HL-60 (cell line): ENCODE measurements around the gene OTOP3.
A peak's percentile ranks its signal among the peaks of the same experiment; 100 is the strongest.

Experiments used
- DNase-seq, 2 experiments: peaks; one replicate each; pipeline ENCODE4 v3.0.0-alpha.2; 2010 to 2020; ENCODE audit warnings: low read depth in 1 of 2, low spot score in 1 of 2
- H3K27ac ChIP-seq: fragments of 250-450 bp; sonication (Bioruptor Pico); replicated peaks from 2 replicates; pipeline ENCODE4 v1.5.1; 2020; ENCODE audit warnings: mild to moderate bottlenecking, moderate library complexity
- H3K27me3 ChIP-seq: fragments of 250-450 bp; sonication (Bioruptor Pico); 2 replicates; pipeline ENCODE4 v1.5.1; 2021; ENCODE audit warnings: mild to moderate bottlenecking, moderate library complexity; ENCODE audit not compliant: insufficient read depth, poor library complexity, severe bottlenecking
- H3K4me3 ChIP-seq: replicated peaks from 2 replicates; pipeline ENCODE4 v1.5.1; 2011; ENCODE audit warnings: mild to moderate bottlenecking, control low read depth, low read length; ENCODE audit not compliant: insufficient read depth
- CTCF ChIP-seq: IDR thresholded peaks from one replicate; pipeline ENCODE4 v1.5.1; 2011; ENCODE audit warnings: low read length, control low read depth, inconsistent platforms; ENCODE audit not compliant: insufficient read depth
- GABPA ChIP-seq: IDR thresholded peaks from 2 replicates; pipeline ENCODE4 v1.6.1; 2012; ENCODE audit warnings: low read depth
- POLR2AphosphoS5 ChIP-seq: IDR thresholded peaks from 2 replicates; pipeline ENCODE4 v1.6.1; 2012; ENCODE audit warnings: low read depth
- SPI1 ChIP-seq: IDR thresholded peaks from 2 replicates; pipeline ENCODE4 v1.6.1; 2012; ENCODE audit warnings: low read depth, mild to moderate bottlenecking, borderline replicate concordance
- TF ChIP-seq, protein P1 (sequence below): IDR thresholded peaks from 2 replicates; pipeline ENCODE4 v1.6.1; 2012; ENCODE audit warnings: low read depth; ENCODE audit not compliant: insufficient replicate concordance

Gene OTOP3

DNA sequence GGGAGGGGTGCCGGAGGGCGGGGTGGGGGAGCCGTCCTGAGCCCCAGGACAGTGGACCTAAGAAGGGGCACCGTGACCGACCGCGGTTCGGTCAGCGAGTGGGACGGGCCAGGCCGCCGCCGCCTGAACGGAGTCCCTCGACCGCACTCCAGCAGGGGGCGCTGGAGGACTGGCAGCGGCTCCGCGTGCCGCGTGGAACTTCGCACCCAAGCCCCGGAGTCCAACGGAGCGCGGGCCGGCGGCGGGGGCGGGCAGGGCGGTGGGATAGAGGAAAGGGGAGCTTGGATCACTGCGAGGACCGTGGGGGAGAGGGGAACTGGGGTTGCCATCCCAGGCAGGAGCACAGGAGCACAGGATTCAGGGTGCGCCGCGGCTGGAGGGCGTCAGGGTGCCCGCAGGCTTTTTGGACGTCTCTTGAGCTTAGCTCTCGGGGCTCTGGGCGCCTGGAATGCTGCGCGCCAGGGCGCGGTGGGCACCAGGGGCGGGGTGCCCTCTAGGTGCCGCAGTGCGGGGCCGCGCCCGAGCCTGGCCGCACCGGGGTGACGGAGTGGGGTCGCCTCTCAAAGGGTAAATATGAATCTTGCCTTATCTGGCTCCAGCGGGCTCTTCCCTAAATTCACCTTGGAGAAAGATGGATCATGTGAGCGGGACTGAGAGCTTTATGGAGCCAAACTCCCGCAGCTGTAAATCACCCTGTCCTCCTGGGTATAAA is 12.0 kb upstream of the OTOP3 start:
- peak; percentile 52 to 55 for DNase-seq
- H3K4me3 ChIP-seq, result peak overlapping the region; percentile 11; the same call in 1 of the 2 replicates
- H3K27ac ChIP-seq, result no peak overlapping the region
- TF ChIP-seq, protein P1, sequence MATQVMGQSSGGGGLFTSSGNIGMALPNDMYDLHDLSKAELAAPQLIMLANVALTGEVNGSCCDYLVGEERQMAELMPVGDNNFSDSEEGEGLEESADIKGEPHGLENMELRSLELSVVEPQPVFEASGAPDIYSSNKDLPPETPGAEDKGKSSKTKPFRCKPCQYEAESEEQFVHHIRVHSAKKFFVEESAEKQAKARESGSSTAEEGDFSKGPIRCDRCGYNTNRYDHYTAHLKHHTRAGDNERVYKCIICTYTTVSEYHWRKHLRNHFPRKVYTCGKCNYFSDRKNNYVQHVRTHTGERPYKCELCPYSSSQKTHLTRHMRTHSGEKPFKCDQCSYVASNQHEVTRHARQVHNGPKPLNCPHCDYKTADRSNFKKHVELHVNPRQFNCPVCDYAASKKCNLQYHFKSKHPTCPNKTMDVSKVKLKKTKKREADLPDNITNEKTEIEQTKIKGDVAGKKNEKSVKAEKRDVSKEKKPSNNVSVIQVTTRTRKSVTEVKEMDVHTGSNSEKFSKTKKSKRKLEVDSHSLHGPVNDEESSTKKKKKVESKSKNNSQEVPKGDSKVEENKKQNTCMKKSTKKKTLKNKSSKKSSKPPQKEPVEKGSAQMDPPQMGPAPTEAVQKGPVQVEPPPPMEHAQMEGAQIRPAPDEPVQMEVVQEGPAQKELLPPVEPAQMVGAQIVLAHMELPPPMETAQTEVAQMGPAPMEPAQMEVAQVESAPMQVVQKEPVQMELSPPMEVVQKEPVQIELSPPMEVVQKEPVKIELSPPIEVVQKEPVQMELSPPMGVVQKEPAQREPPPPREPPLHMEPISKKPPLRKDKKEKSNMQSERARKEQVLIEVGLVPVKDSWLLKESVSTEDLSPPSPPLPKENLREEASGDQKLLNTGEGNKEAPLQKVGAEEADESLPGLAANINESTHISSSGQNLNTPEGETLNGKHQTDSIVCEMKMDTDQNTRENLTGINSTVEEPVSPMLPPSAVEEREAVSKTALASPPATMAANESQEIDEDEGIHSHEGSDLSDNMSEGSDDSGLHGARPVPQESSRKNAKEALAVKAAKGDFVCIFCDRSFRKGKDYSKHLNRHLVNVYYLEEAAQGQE, result no peak
- TF ChIP-seq CTCF (peak; percentile 29), SPI1 (no peak)
- peaks cover 36% of the 10 kb centered on the region for H3K27me3 ChIP-seq

DNA sequence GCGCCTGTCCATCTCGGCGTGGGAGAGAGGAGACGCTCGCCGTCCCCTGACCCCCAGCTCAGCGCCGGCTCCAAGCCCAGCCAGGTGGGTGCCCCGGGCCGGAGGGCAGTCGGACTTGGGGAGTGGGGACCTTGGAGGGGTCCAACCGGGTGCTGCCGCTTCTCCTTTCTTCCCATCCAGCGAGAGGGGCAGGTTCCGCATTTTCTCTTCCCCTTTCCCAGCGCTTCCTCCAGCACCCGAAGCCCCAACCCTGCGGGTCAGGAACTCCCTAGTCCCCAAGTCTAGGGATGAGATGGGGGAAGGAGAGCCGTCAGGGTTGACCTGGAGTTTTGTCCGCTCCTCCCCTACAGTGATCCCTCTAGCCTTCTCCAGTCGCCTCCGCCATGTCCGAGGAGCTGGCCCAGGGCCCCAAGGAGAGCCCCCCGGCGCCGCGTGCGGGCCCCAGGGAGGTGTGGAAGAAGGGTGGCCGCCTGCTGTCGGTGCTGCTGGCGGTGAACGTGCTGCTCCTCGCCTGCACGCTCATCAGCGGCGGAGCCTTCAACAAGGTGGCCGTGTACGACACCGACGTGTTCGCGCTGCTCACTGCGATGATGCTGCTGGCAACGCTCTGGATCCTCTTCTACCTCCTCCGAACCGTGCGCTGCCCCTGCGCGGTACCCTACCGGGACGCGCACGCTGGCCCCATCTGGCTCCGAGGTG is 11.3 kb upstream of the OTOP3 start, which contains the start of gene OTOP2:
TSS of gene OTOP2 (plus strand) at position 24 of the 699 bp plus-strand sequence. CDS start at position 384, 360 bp downstream.
- DNase-seq, result peak; percentile 30 to 79
- Histone ChIP-seq H3K27me3 (peaks cover 36% of the 10 kb centered on the region), H3K4me3 (peak within 1 kb of the TSS; percentile 11; the same call in 1 of the 2 replicates), H3K27ac (no peak within 1 kb of the TSS)
- TF ChIP-seq GABPA (no peak), SPI1 (peak; percentile 97)

DNA sequence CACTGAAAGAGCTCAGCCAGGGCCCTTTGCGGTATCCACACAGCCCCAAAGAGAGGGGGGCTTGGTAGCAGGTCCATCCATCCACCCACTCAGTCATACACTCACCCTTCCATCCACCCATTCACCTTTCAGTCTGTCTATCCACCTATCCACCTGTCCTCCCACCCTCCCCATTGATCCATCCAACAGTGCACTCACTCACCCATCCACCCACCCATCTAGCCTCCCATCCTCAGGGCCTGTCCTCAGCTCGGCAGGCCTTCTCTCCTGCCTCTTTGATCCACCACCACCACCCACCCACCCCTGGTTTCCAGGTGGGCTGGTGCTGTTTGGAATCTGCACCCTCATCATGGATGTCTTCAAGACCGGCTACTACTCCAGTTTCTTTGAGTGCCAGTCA is 10.5 kb upstream of the OTOP3 start:
- no peak for TF ChIP-seq SPI1
- TF ChIP-seq, protein P1, result no peak
- no peak for TF ChIP-seq CTCF
- TF ChIP-seq POLR2AphosphoS5, result no peak
- TF ChIP-seq GABPA, result no peak
- Histone ChIP-seq H3K4me3 (no peak overlapping the region), H3K27ac (no peak overlapping the region), H3K27me3 (peaks cover 36% of the 10 kb centered on the region)
- DNase-seq, result no peak

- Histone ChIP-seq H3K27me3 (peaks cover 21% of the 10 kb centered on the region), H3K4me3 (no peak overlapping the region), H3K27ac (no peak overlapping the region)
- no peak for DNase-seq
- TF ChIP-seq, protein P1, result no peak
Observed at GRCh38 chr17:74928786-74929185, 6.9 kb upstream of the OTOP3 start.
